CD4-positive, alpha-beta T cell (primary cell): ENCODE results near the gene ZNF396. TPM values are rescaled to one million over a fixed set of nuclear protein-coding genes. Genes with fewer than 3 reads are reported as not detected.

Source experiments
- ATAC-seq: fragments of 200-7000 bp; cut with Tn5 transposase; one replicate; pipeline ENCODE4 v1.10.0; 2022; ENCODE audit warnings: mild to moderate bottlenecking; ENCODE audit not compliant: poor library complexity
- CTCF ChIA-PET: fragments of 350-600 bp; sonication (Branson Sonifier 250); formaldehyde crosslinking; loops from one replicate; lab custom pipeline; 2021; ENCODE audit warnings: antibody characterized with exemption, inconsistent platforms; lab: Charles Lee
- POLR2A ChIA-PET: fragments of 350-600 bp; sonication (Branson Sonifier 250); formaldehyde crosslinking; loops from one replicate; lab custom pipeline; 2021; ENCODE audit warnings: antibody characterized with exemption, inconsistent platforms; lab: Charles Lee
- DNase-seq, 14 experiments: peaks; one replicate each; pipeline ENCODE4 v3.0.0-alpha.2; 2013 to 2020; ENCODE audit warnings: mixed read lengths in 2 of 14
- H3K27ac ChIP-seq, 2 donors: one replicate each; pipeline versions ENCODE4 v1.5.1 to v1.7.0; 2013; ENCODE audit warnings: low read length in 2 of 2, low read depth in 1 of 2, mild to moderate bottlenecking in 1 of 2
- H3K27me3 ChIP-seq, 2 experiments: 1 replicate in 1 of 2; 2 replicates in 1 of 2; pipeline versions ENCODE4 v1.6.1 to v1.7.0; 2013; ENCODE audit warnings: low read length in 2 of 2, control low read depth in 1 of 2, mild to moderate bottlenecking in 1 of 2, moderate library complexity in 1 of 2; ENCODE audit not compliant: insufficient read depth in 2 of 2, control insufficient read depth in 1 of 2
- H3K36me3 ChIP-seq: one replicate; pipeline ENCODE4 v1.6.1; 2013; ENCODE audit warnings: low read length, control low read depth; ENCODE audit not compliant: insufficient read depth
- H3K4me1 ChIP-seq: one replicate; pipeline ENCODE4 v1.6.1; 2013; ENCODE audit warnings: low read length, control low read depth; ENCODE audit not compliant: insufficient read depth
- H3K4me3 ChIP-seq: one replicate; pipeline ENCODE4 v1.5.1; 2013; ENCODE audit warnings: mild to moderate bottlenecking, low read length, moderate library complexity
- H3K9me3 ChIP-seq, 2 experiments: 1 replicate in 1 of 2; 2 replicates in 1 of 2; pipeline versions ENCODE4 v1.6.1 to v1.7.0; 2013; ENCODE audit warnings: low read length in 2 of 2, mild to moderate bottlenecking in 2 of 2, control low read depth in 1 of 2, moderate library complexity in 1 of 2; ENCODE audit not compliant: control insufficient read depth in 1 of 2, insufficient read depth in 1 of 2
- H3K27ac Mint-ChIP-seq: one replicate; pipeline ENCODE4 v1.8.0; 2020; ENCODE audit warnings: mixed read lengths
- H3K27me3 Mint-ChIP-seq: one replicate; pipeline ENCODE4 v1.8.0; 2021; ENCODE audit warnings: mixed read lengths
- H3K36me3 Mint-ChIP-seq: one replicate; pipeline ENCODE4 v1.8.0; 2021; ENCODE audit warnings: low read depth, mixed read lengths
- H3K4me1 Mint-ChIP-seq: one replicate; pipeline ENCODE4 v1.8.0; 2021; ENCODE audit warnings: low read depth, mixed read lengths
- H3K4me3 Mint-ChIP-seq: one replicate; pipeline ENCODE4 v1.8.0; 2020; ENCODE audit warnings: mild to moderate bottlenecking, mixed read lengths
- H3K9me3 Mint-ChIP-seq: one replicate; pipeline ENCODE4 v1.8.0; 2020; ENCODE audit warnings: mixed read lengths
- CTCF ChIP-seq: fragments of 200-600 bp; IDR thresholded peaks from one replicate; pipeline ENCODE4 v1.8.0; 2022; ENCODE audit warnings: antibody characterized with exemption, mild to moderate bottlenecking
- intact Hi-C, 2 experiments: fragments of 100-400 bp; cut with DNase I in 1 of 2; cut with micrococcal nuclease in 1 of 2; formaldehyde crosslinking; loops; one replicate each; pipeline versions ENCODE4 v1.15.1 to v1.9.0; 2023 to 2025; cut with DNase I, micrococcal nuclease
- total RNA-seq, 174 experiments: library from RNA in 2 of 174; stranded (reverse) in 2 of 174; gene quantifications; one replicate each; pipeline ENCODE4 v1.2.3 and lab custom pipeline; 2021 to 2026

The ZNF396 gene
- total RNA-seq, 2 experiments from 2014 or later: 0.25 to 0.28 TPM

- ChIA-PET POLR2A (no interaction called here), CTCF (no interaction called here)
- Histone ChIP-seq H3K4me3 (no peak overlapping the region), H3K9me3 (no peaks in the 10 kb centered on the region), H3K4me1 (peaks cover 6% of the 10 kb centered on the region), H3K27me3 (no peaks in the 10 kb centered on the region), H3K36me3 (no peaks in the 10 kb centered on the region), H3K27ac (no peak overlapping the region)
- Mint-ChIP-seq H3K27me3 (peaks cover under 1% of the 10 kb centered on the region), H3K9me3 (no peaks in the 10 kb centered on the region), H3K4me3 (no peak overlapping the region), H3K27ac (no peak overlapping the region), H3K4me1 (peaks cover 33% of the 10 kb centered on the region), H3K36me3 (no peaks in the 10 kb centered on the region)
- intact Hi-C loops: no loop called here
- TF ChIP-seq CTCF: no peak
- DNase-seq (no peak), ATAC-seq (no peak)
Measured at GRCh38 chr18:35410561-35410960, 33.4 kb upstream of the ZNF396 start.

DNA sequence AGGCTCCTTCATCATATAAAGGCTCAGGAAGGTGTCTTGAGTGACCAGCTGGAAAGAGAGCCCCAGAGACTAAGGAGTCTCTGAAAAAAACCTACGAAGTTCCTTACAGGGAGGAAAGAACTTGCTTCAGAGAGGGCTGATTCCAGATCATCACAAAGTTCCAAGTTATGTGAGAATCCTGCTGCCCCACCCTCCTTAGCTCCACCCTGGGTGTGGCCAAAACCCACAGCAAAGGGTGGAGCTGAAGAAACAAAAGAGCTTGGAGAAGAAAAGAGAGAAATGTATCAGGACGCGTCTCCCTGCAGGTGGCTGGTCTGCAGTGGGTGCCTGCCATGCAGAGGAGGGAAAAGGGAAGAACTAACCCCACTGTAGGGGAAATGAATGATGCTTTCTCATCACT lies 32.8 kb upstream of the ZNF396 start:
- no peak overlapping the region for H3K4me3 Mint-ChIP-seq
- H3K27ac Mint-ChIP-seq: no peak overlapping the region
- no peak for TF ChIP-seq CTCF
- no peaks in the 10 kb centered on the region for H3K36me3 ChIP-seq
- H3K27me3 Mint-ChIP-seq: peaks cover 6% of the 10 kb centered on the region
- no peak overlapping the region for H3K4me3 ChIP-seq
- peaks cover 27% of the 10 kb centered on the region for H3K4me1 Mint-ChIP-seq
- H3K27ac ChIP-seq: no peak overlapping the region
- no peaks in the 10 kb centered on the region for H3K9me3 ChIP-seq
- no peaks in the 10 kb centered on the region for H3K27me3 ChIP-seq
- peaks cover 6% of the 10 kb centered on the region for H3K4me1 ChIP-seq
- ATAC-seq (no peak), DNase-seq (no peak)
- no peaks in the 10 kb centered on the region for H3K36me3 Mint-ChIP-seq
- intact Hi-C loops: loop anchor here (2.0 to 5.0 kb wide), 4 partner anchors 102 to 872 kb away; no protein-coding TSS in a partner anchor
- H3K9me3 Mint-ChIP-seq: no peaks in the 10 kb centered on the region
- ChIA-PET POLR2A (no interaction called here), CTCF (no interaction called here)

DNA sequence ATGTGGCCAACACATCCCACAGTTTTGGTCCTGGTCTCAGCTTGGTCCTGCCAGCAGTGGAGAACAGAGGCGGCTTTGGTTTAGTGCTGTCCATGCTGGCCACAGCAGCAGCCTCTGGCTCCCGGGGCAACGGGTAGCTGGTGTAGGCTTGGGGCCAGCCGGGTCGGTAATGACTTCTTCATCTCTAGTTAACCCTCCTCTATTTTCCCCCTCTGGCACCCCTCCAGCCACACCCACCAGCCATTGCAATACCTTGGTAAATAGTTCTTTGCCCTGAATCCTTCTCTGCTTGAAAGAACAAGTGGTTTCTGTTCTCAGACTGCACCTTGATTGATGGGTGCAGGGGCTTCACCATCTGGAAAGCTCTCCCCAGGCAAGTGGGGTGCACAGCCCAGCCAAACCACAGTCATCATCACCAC lies 31.7 kb upstream of the ZNF396 start:
- H3K4me1 ChIP-seq: peaks cover 6% of the 10 kb centered on the region
- ATAC-seq (no peak), DNase-seq (no peak)
- Mint-ChIP-seq H3K27ac (no peak overlapping the region), H3K9me3 (no peaks in the 10 kb centered on the region), H3K4me1 (peaks cover 27% of the 10 kb centered on the region), H3K36me3 (no peaks in the 10 kb centered on the region), H3K27me3 (peaks cover 6% of the 10 kb centered on the region), H3K4me3 (no peak overlapping the region)
- H3K27me3 ChIP-seq: no peaks in the 10 kb centered on the region
- no peak overlapping the region for H3K4me3 ChIP-seq
- no peaks in the 10 kb centered on the region for H3K36me3 ChIP-seq
- TF ChIP-seq CTCF: no peak
- no peaks in the 10 kb centered on the region for H3K9me3 ChIP-seq
- ChIA-PET POLR2A (no interaction called here), CTCF (no interaction called here)
- intact Hi-C loops: loop anchor here (1.0 to 5.0 kb wide), 5 partner anchors 103 to 873 kb away; no protein-coding TSS in a partner anchor
- no peak overlapping the region for H3K27ac ChIP-seq
